Anterior cingulate cortex (tissue), 58 donors: ENCODE measurements around the gene VWCE.

Source experiments
- DNase-seq, 58 donors: peaks; one replicate each; lab custom pipeline; 2025; lab: John Stamatoyannopoulos, UW

VWCE gene, protein sequence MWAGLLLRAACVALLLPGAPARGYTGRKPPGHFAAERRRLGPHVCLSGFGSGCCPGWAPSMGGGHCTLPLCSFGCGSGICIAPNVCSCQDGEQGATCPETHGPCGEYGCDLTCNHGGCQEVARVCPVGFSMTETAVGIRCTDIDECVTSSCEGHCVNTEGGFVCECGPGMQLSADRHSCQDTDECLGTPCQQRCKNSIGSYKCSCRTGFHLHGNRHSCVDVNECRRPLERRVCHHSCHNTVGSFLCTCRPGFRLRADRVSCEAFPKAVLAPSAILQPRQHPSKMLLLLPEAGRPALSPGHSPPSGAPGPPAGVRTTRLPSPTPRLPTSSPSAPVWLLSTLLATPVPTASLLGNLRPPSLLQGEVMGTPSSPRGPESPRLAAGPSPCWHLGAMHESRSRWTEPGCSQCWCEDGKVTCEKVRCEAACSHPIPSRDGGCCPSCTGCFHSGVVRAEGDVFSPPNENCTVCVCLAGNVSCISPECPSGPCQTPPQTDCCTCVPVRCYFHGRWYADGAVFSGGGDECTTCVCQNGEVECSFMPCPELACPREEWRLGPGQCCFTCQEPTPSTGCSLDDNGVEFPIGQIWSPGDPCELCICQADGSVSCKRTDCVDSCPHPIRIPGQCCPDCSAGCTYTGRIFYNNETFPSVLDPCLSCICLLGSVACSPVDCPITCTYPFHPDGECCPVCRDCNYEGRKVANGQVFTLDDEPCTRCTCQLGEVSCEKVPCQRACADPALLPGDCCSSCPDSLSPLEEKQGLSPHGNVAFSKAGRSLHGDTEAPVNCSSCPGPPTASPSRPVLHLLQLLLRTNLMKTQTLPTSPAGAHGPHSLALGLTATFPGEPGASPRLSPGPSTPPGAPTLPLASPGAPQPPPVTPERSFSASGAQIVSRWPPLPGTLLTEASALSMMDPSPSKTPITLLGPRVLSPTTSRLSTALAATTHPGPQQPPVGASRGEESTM

GRCh38 chr11:61294717-61295595 is at the start of gene VWCE:
Gene VWCE (minus strand): TSS chr11:61295316. CDS start chr11:61295037, 279 bp downstream.
- peak in 44 of 58 donors; percentile 15 to 77 (median 44) for DNase-seq

- no peak for DNase-seq
Measured at GRCh38 chr11:61343792-61344745, 49.0 kb upstream of the VWCE start.

GRCh38 chr11:61342207-61342803 is 47.2 kb upstream of the VWCE start:
- no peak for DNase-seq

DNA sequence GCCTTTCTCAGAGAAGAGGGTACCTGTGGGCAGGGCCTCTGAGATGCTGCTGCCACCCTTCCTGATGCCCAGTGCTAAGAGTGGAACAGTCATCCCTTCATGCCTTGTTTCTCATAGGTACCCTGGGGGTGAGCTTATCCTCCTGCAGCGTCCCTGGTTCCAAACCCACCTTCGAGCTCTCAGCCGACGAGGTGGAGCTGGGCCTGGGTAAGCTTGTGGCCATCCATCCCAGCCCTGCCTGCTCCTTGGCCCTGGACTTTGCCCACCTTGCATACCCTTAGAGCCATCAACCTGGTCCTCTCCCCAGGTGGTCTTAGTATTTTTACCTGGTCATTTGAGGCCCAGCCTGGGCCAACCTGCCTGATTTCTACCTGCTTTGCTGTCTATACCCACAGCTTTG is 46.6 kb upstream of the VWCE start:
- no peak for DNase-seq

DNA sequence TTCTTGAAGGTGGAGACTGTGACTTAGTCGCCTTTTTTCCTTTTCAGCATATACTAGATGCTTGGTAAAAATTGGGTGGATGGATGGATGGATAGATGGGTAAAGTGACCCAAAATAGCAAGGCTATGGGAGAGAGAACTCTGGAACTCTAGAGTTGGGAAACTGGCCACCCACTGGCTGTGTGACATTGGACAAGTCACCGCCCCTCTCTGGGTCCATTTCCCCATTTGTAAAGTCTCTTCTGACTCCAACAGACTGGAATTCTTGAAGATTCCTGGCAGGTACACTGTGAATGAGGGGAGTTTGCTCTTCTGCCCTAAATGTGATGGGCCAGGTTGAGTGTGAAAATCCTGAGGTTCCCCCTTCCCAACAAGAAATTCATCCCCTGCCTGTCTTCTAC is 45.9 kb upstream of the VWCE start:
- no peak for DNase-seq

DNA sequence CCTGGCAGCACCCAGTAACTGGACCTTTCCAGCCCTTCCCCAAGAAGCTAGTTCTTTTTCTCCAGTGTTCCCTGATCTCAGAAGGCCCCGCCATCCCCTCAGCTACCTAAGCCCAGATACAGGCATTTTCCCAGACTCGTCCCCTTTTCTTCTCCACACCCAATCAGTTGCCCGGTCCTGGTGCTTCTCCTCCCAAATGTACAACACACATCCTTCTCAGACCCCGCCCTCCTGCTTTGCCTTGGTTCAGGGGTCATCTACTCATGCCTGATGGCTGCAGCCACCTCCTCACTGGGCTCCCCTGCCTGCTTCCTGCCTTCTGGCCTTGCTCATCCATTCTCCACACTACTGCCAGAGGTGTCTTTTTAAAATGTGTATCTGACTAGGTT is 44.4 kb upstream of the VWCE start:
- no peak for DNase-seq

DNA sequence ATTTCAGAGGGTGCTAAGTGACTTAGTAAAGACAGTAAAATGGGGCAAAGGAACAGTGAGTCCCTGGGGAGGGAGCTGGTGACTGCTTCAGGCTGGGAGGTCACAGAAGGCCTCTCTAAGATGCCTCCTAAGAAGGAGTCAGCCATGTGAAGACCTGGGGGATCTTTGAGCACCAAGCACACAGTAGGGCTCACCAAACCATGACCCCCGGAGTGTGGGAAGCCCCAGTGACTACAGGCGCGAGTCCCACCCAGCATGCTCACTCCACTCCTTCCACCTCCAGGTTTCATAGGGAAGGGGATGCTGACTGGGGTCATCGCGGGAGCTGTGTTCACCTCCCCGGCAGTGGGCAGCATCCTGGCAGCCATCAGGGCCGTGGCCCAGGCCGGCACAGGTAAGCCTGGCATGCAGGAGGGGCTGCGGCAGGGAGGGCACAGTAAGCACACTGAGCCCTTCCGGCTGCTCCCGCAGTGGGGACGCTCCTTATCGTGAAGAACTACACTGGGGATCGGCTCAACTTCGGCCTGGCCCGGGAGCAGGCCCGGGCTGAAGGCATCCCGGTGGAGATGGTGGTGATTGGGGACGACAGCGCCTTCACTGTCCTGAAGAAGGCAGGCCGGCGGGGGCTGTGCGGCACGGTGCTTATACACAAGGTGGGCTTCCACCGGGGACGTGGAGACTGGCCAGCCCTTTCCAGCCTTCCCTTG is 43.8 kb upstream of the VWCE start:
- no peak for DNase-seq

DNA sequence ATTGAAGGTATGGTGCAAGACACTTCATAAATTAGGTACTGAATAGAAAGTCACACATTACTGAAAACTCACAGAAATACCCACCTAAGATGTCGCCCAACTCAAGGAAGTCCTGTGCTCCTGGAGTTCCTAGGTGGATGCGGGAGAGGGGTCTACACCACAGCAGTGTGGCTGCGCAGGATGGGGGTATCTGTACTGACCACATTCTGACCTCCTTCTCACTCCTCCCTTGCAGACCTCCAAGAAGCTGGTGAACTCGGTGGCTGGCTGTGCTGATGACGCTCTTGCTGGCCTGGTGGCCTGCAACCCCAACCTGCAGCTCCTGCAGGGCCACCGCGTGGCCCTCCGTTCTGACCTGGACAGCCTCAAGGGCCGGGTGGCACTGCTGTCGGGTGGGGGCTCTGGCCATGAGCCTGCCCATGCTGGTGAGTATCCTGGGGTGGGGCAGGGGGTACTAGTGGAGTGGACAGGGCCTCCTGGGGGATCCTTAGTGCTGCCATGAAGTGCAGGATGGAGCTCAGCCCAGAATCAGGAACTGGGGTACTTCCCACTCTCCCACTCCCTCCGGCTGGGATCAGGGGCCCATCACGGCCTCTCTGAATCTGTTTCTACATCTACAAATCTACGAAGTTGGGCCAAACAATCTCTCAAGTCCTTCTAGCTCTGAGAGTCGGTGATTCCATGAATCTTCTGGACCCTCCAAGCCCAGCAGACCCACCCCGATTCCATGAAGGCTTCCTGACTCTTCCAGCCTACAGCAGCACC is 42.8 kb upstream of the VWCE start:
- no peak for DNase-seq

GRCh38 chr11:61336171-61336935 is 41.2 kb upstream of the VWCE start:
- peak in 47 of 58 donors; percentile 8 to 72 (median 31) for DNase-seq

GRCh38 chr11:61335355-61335710 is 40.2 kb upstream of the VWCE start:
- no peak for DNase-seq

GRCh38 chr11:61334434-61335354 is 39.6 kb upstream of the VWCE start:
- DNase-seq = no peak

DNA sequence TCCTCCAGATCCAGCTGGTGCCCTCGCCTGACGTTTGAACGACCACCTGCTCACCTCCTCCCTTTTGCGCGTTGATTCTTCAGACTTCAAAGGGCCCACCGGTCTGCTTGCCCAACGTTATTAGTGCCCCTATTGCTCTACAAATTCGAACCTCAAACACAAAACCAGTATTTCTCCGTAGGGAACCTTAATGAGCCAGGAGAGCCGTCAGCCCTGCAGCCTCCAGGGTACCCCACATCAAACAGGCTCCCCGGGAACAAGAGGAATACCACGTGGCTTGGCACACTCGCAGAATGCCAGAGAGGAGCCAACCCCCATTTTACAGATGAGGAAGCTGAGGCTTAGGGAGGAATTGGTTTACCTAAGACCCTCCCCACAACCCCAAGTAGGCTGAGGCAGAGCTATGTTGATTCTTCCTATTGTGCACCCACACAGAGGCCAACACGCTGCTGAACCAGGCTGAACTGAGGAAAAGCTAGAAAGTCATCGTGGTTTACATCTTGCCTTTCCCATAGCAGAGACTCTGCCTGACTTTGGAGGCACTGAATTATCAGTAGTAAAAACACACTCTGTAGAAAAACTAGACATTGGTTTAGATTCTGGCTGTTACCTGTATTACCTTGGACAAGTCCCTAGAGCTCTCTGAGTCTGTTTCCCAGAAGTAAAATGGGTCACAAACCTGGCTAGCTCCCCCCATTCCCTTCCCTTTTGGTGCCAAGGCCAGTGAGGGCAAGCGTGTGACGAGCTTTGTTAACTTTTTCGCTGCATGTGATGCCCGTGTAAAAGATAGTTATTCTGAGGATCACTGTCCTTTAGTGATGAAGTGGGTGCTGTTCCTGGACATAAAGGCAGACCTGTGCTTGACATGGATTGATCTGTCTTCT is 38.7 kb upstream of the VWCE start:
- peak in 4 of 58 donors; percentile 27 to 46 (median 35) for DNase-seq

GRCh38 chr11:61332797-61333549 is 37.9 kb upstream of the VWCE start, which contains the start of the genes DDB1 and TKFC:
Gene DDB1 (minus strand): TSS chr11:61333105. CDS start chr11:61332968, 137 bp downstream.
Gene TKFC (plus strand): TSS chr11:61333228. CDS start chr11:61334729, 1,501 bp downstream.
- peak; percentile 54 to 96 (median 91) for DNase-seq
